ENCODE measurements around the gene MAPK11.

The MAPK11 gene

GRCh38 chr22:50269970-50270665, at the start of gene MAPK11:
Gene MAPK11, minus strand, starts transcription at chr22:50270380. Its CDS starts 88 bp downstream, at chr22:50270292.
- peak; percentile 41 for DNase-seq

- no peak for DNase-seq
Observed at GRCh38 chr22:50319503-50319951, 49.3 kb upstream of the MAPK11 start.

DNA sequence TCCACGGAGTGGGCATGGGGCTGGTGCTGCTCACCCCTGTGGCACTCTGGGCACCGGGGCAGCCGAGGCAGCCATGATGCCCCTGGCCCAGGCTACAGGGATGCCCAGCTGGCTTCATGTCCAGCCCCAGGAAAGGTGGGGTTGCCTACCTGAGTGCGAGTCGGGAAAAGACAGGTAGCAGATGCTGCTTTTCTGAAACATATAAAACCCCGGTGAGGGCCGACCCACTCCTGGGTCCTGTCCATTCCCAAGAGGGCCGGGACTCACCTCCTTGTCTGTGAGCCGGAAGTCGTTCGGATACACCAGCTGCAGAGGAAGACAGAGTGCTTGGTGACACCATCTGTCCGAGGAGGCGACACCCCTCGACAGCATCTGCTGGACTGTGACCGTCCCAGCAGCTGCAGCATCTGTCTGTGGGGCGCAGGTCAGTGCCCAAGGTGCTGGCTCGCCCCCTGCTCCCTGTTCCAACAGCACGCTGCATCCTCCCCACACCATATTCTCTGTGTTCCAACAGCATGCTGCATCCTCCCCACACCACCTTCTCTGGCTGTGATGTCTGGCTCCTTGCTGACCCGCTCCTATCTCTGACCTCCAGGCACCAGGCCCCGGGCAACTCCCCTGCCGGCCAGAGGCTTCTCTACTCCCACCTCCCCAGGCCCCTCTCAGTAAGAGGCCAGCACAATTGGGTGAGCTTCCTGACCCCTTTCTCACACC, 48.7 kb upstream of the MAPK11 start:
- no peak for DNase-seq

DNA sequence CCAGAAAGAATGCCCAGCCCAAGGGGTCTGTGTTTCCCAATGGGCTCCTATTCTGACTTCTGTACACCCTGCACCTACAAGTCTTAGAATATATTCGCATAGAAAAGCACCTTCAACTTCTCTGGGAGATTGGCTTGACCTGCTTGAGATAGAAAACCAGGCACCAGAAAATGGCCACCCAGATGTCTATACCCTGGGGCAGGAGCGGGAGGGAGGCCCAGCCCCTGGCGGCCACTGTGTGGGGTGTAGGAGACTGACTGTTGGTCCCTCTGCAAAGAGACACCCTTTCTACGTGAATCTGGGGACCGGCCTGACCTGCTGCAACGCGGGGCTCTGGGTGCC, 48.1 kb upstream of the MAPK11 start:
- DNase-seq, result no peak

DNA sequence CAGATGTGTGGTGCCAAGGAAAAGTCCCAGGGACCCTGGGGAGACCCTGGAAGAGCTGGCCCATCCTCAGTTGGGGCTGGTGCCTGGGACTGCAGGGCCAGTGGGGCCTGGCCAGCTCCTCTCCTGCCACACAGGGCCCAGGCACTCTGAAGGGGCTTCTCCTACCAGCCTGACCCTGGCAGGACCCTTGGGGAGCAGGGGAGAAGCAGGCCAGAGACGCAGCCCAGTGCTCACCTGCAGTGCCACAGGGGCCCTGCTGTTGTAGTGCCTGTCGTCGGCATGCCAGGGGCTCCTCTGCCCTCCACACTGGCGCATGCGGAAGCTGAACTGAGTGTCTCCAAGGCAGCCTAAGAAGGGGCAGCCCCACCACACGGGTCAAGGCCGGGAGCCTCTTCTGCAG, 47.5 kb upstream of the MAPK11 start:
- DNase-seq, result no peak

DNA sequence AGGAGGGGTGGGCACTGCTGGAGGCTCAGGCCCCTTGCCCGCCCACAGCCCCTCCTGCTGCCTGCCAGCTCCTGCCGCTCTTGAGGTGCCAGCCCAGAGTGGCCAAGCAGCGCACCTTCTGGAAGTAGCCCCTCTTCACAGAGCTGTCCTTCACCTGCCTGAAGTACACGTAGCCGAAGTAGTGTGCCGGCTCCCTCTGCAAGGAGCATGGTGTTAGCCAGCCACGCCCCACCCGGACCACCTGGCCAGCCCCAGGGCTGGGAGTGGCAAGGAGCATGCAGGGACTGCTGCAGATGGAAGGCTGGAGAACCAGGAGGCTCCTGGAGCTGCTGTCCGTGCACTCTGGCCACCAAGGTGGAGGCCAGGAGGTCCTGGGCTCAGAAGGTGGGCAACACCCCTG, 47.0 kb upstream of the MAPK11 start:
- no peak for DNase-seq

DNA sequence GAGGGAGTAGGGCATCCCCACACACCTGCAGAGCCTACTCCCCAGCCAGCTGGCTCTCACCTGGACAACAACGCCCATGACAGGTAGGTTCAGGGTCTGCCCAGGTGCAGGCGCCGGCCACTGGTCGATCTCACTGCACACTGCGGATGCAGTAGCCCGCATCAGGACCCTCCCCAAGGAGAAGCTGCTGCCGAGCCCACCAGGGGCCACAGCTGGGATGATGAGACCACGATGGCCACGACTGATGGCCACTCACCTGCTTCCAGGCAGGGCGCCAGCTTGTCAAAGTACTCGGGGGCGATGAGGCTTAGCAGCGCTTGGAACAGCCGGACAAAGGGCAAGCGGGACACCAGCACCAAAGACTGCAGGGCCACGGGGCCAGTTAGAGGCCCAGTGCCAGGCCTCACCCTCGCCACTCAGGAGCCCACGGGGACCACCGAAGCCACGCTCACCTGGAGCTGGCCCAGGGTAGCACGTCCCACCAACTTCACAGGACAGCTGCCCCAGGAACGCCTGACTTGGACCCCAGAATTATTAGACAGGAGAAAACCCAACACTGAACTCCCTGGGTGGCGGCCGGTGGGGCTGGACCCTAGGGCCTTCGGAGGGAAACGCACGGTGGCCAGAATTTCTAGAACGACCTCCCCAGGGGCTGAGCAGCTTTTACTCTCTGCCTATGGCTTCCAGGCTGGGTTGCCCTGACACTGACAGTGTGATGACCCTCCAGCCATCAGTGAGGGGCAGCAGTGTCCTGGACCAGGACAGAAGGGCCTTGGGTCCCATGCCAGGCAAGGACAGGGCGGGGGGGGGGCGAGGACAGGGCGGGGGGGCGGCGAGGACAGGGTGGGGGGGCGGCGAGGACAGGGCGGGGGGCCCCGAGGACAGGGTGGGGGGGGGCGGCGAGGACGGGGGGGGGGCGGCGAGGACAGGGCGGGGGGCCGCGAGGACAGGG, 46.2 kb upstream of the MAPK11 start:
- DNase-seq, result no peak

GRCh38 chr22:50315289-50316113, 45.3 kb upstream of the MAPK11 start:
- no peak for DNase-seq

- no peak for DNase-seq
Observed at GRCh38 chr22:50314455-50315288, 44.5 kb upstream of the MAPK11 start.

DNA sequence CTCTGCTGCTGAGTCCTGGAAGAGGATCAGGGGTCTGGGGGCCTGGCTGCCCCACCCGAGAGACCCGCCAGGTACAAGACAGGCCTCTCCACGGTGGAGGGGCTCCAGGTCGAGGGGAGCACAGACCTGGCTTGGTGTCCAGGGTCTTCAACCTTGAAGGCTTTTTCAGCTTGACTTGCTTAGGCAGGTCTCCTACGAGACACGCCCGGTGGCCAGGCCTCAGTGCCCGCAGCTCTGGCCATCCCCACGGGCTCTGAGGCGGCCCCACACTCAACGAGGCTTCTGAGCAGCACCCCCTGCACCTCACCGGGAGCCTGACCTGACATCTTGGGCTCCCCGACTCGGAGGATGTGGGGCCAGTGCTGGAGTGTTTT, 43.9 kb upstream of the MAPK11 start:
- DNase-seq, result no peak

DNA sequence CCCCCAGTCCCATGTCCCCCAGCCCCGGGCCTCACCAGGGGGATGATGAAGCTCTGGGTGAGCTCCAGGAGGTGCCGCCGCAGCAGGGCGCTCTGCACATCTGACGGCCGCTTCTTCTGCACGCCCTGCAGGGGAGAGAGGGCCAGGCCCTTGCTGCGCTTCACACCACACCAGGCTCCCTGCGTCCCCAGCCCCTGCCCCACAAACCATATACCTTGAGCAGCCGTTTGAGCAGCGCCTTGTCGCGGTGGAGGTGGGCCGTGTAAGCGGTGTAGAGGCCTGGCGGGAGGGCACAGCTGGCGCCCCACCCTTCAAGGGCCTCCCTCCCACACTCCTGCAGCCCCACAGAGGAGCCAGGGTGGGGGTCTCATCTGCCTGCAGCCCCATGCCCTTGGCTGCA, 43.4 kb upstream of the MAPK11 start:
- DNase-seq, result no peak

DNA sequence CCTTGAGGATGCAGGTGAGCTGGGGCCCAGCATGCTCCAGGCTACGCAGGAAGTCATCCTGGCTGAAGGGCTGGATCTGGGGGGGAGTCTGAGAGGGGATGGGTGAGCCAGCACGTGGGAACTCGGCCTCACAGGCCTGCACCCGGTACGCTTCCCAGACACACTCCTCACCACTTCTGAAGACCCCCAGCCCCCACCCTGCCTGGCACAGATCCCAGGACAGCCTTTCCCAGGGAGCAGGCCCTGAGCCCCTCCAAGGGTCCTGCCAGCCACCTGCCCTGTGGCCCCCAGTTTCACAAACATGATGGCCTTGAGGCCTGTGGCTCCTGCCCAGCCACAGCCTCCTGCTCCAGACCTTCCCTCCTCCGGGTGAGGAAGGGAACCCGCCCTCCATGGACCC, 42.8 kb upstream of the MAPK11 start:
- DNase-seq, result no peak

- DNase-seq, result no peak
Observed at GRCh38 chr22:50312371-50312770, 42.2 kb upstream of the MAPK11 start.

DNA sequence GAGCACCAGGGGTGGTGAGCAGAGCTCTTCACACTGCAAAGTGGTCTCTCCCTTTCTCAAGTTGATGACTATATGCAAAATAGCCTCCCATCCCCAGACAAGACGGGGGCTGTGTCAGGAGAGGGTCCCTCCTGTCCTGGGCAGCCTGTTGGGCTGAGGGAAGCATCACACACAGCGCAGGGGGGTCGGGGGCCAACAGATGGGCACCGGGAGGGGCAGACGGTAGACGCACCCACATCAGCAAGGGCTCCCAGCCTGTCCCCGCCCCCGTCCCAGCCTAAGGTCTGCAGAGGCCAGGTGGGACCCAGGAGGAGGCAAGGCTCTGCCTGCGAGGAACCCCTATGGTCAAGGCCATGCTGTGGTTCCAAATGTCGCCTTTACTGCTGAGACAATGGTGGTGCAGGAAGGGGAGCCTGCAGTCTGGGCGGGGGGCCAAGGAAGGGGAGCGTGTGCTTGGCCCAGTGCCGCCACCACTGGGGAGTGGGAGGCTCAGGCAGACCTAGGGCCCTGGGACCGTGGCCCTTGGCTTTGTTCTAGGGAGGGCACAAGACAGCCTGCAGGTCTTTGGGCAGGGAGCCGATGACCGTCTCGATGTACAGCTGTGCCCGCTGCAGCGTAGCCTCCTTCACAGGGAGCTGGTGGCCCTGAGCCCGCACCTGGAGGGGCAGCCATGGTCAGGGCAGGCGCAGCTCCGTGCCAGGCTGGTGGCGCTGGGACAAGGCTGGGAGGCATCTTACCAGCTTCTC, 41.6 kb upstream of the MAPK11 start:
- DNase-seq, result no peak

DNA sequence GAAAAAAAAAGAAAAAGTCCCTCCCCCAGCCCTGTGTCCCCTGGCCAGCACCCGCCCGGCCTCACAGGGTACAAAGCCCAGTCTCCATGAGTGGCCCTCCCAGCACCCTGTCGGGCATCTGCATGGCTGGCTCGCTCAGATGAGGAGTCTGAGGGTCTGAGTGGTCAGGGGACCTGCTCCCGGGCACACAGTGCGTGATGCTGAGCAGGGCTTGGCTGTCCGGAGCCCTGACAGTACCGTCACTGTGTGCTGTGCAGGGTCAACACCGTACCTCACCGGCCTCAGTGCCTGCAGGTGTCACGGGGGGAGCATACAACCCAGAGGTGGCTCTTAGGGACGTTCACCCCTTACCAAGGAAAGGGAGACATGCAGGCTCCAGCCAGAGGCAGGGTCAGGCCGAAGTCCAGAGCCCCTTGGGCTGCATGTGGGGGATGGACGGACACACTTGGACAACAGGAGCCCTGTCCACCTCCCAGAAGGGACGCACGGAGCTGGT, 40.8 kb upstream of the MAPK11 start:
- no peak for DNase-seq

DNA sequence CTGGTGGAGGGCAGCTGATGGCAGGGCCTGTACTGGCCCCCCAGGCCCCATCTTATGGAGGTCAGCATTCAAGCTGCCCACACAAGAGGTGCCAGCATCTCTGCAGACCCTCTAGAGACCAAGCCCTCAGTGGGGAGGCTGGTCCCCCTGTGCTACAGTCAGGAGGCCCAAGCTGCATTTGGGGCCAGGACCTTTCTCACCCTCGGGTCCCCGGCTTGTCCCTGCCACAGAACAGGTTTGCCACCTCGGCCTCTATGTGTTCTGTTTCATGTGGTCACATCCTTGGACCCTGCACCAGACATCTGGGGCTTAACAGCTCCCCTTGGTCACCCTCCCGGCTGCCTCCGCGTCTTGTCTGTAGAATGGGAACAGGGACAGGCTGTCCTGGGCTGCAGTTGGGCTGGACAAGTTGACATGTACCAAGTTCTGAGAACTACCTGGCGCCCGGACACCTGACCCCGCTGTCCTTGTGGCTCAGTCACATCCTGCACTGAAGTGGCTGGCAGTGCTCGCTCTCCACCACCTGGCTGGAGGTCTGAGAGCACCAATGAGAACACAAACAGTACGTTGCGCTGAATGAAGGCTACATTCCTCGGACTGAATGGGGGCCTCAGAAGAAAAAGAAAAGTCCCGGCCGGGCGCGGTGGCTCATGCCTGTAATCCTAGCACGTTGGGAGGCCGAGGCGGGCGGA, 40.0 kb upstream of the MAPK11 start:
- no peak for DNase-seq

GRCh38 chr22:50309601-50309991, 39.4 kb upstream of the MAPK11 start:
- DNase-seq, result no peak

DNA sequence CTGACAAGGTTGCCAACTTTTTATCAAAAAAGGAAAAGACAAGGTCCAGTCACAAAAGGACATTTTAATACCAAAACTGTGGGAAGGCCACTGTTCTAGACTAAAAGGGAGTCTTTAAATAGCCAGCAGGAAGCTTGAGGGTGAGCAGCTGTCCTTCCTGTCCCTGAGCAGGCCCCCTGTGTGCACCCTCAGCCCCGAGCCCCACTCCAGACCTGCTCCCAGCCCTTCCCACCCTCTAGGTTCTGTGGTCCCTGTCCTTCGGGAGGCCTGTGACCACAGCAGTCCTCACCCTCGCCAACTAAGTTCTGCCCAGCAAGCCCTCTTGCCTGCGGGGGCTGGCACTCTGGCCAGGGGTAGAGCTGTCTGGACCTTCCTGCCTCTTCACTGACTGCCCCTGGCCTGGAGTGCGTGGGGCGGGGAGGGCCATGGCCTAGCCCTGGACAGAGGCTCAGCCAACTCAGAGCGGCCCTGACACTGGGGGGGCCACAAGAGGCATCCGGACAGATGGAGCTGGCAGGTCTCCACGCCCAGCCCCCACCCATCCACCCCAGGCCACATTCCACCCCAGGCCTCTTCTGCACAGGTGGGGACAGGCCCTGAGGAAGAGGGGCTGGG, 38.9 kb upstream of the MAPK11 start:
- no peak for DNase-seq

DNA sequence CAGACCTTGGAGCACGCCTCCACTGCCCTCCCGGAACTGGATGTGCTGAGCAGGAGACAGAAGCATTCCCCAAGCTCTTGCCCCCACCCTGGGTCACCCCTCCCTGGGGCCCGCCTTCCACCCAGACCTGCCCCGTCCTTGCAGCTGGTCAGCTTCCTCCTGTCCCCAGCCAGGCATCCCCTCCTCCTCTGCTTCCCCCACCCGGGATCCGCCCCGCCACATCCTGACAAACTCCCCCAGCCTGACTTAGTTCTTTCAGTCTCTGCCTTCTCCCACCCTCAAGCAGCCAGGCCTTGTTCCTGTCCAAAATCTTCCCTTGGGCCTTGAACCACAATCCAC, 38.4 kb upstream of the MAPK11 start:
- no peak for DNase-seq

Data from NCI-H146 (cell line).